HepG2 (cell line): ENCODE data around the gene PIP5K1C. TPM values are rescaled to one million over a fixed set of nuclear protein-coding genes. Genes with fewer than 3 reads are reported as not detected.

ENCODE experiments used
- FOXM1 ChIP-seq: sonication (generic); formaldehyde crosslinking; IDR thresholded peaks from 2 replicates; pipeline ENCODE4 v1.5.0; 2020; ENCODE audit warnings: missing genetic modification reagents
- GFI1 ChIP-seq: sonication (generic); formaldehyde crosslinking; IDR thresholded peaks from 2 replicates; pipeline ENCODE4 v1.5.0; 2020; ENCODE audit warnings: missing genetic modification reagents, mild to moderate bottlenecking, borderline replicate concordance
- HOXD1 ChIP-seq: sonication (generic); formaldehyde crosslinking; IDR thresholded peaks from 2 replicates; pipeline ENCODE4 v1.5.0; 2020; ENCODE audit warnings: missing genetic modification reagents
- IKZF1 ChIP-seq: fragments of 450-650 bp; IDR thresholded peaks from 2 replicates; pipeline ENCODE4 v1.7.1; 2016
- KDM6A ChIP-seq: IDR thresholded peaks from 2 replicates; pipeline ENCODE4 v1.6.1; 2016; ENCODE audit warnings: low read depth
- MEIS1 ChIP-seq: sonication (generic); formaldehyde crosslinking; IDR thresholded peaks from 2 replicates; pipeline ENCODE4 v1.9.0; 2021; ENCODE audit warnings: mild to moderate bottlenecking, missing genetic modification reagents, moderate library complexity, borderline replicate concordance
- TARDBP ChIP-seq: sonication (generic); formaldehyde crosslinking; IDR thresholded peaks from 2 replicates; pipeline ENCODE4 v1.8.0; 2022; ENCODE audit warnings: mild to moderate bottlenecking, missing genetic modification reagents
- TEAD2 ChIP-seq: sonication (generic); formaldehyde crosslinking; IDR thresholded peaks from 2 replicates; pipeline ENCODE4 v1.9.0; 2021; ENCODE audit warnings: missing genetic modification reagents
- ZBTB1 ChIP-seq: sonication (generic); formaldehyde crosslinking; IDR thresholded peaks from 2 replicates; pipeline ENCODE4 v1.4.0; 2020; ENCODE audit warnings: missing genetic modification reagents, borderline replicate concordance
- ZBTB38 ChIP-seq: sonication (generic); formaldehyde crosslinking; IDR thresholded peaks from 2 replicates; pipeline ENCODE4 v1.5.1; 2020; ENCODE audit warnings: mild to moderate bottlenecking, missing genetic modification reagents
- ZBTB7A ChIP-seq: sonication (generic); formaldehyde crosslinking; IDR thresholded peaks from 2 replicates; pipeline ENCODE4 v1.8.0; 2022; ENCODE audit warnings: mild to moderate bottlenecking, missing genetic modification reagents
- ZBTB7B ChIP-seq: sonication (generic); formaldehyde crosslinking; IDR thresholded peaks from 2 replicates; pipeline ENCODE4 v1.4.0; 2020; ENCODE audit warnings: missing genetic modification reagents
- ZNF552 ChIP-seq: sonication (generic); formaldehyde crosslinking; IDR thresholded peaks from 2 replicates; pipeline ENCODE4 v1.9.0; 2022; ENCODE audit warnings: missing genetic modification reagents, mild to moderate bottlenecking, borderline replicate concordance
- ZNF737 ChIP-seq: sonication (generic); formaldehyde crosslinking; IDR thresholded peaks from 2 replicates; pipeline ENCODE4 v1.5.0; 2020; ENCODE audit warnings: missing genetic modification reagents, mild to moderate bottlenecking, borderline replicate concordance
- ZNF781 ChIP-seq: sonication (generic); formaldehyde crosslinking; IDR thresholded peaks from 2 replicates; pipeline ENCODE4 v1.5.1; 2020; ENCODE audit warnings: borderline replicate concordance, mild to moderate bottlenecking, missing genetic modification reagents; ENCODE audit errors: not compliant biosample characterization
- ZNF816 ChIP-seq: sonication (generic); formaldehyde crosslinking; IDR thresholded peaks from 2 replicates; pipeline ENCODE4 v1.8.0; 2022; ENCODE audit warnings: missing genetic modification reagents, mild to moderate bottlenecking, borderline replicate concordance
- polyA plus RNA-seq, 8 experiments: library from polyadenylated mRNA; depleted of rRNA in 3 of 8; stranded (reverse) in 7 of 8; unstranded in 1 of 8; fragments of >200 nt; fragmentation: Illumina TruSeq in 4 of 8; extraction: Trizol in 4 of 8; gene quantifications; 2 replicates each; pipeline versions ENCODE4 v1.2.1 to v1.2.3, GENCODE V29; 2011 to 2016; ENCODE audit warnings: low read depth in 4 of 8, missing spikeins in 1 of 8, mixed read lengths in 1 of 8; ENCODE audit not compliant: insufficient read depth in 1 of 8
- total RNA-seq, 5 experiments: library from RNA; depleted of rRNA; stranded (reverse); fragments of >200 nt; fragmentation: Illumina TruSeq; extraction: Trizol; gene quantifications; 2 replicates each; pipeline ENCODE4 v1.2.3, GENCODE V29; 2016; ENCODE audit warnings: low read depth in 1 of 5
- TF ChIP-seq, protein P1 (sequence below): sonication (generic); formaldehyde crosslinking; IDR thresholded peaks from 2 replicates; pipeline ENCODE4 v1.4.0; 2020; ENCODE audit warnings: low read depth, missing genetic modification reagents
- TF ChIP-seq, protein P2 (sequence below): sonication (generic); formaldehyde crosslinking; IDR thresholded peaks from 2 replicates; pipeline ENCODE4 v1.4.0; 2020; ENCODE audit warnings: missing genetic modification reagents
- TF ChIP-seq, protein P3 (sequence below): IDR thresholded peaks from 2 replicates; pipeline ENCODE4 v1.6.1; 2016; ENCODE audit warnings: mild to moderate bottlenecking
- TF ChIP-seq, protein P4 (sequence below): sonication (generic); formaldehyde crosslinking; IDR thresholded peaks from 2 replicates; pipeline ENCODE4 v1.9.0; 2022; ENCODE audit warnings: low read depth, missing genetic modification reagents

The PIP5K1C gene
- total and polyA plus RNA-seq, 2 of the 13 experiments (the other 11 are each of a cell fraction or from before 2014, with no cell fraction given): 3.6 to 4.3 TPM

DNA sequence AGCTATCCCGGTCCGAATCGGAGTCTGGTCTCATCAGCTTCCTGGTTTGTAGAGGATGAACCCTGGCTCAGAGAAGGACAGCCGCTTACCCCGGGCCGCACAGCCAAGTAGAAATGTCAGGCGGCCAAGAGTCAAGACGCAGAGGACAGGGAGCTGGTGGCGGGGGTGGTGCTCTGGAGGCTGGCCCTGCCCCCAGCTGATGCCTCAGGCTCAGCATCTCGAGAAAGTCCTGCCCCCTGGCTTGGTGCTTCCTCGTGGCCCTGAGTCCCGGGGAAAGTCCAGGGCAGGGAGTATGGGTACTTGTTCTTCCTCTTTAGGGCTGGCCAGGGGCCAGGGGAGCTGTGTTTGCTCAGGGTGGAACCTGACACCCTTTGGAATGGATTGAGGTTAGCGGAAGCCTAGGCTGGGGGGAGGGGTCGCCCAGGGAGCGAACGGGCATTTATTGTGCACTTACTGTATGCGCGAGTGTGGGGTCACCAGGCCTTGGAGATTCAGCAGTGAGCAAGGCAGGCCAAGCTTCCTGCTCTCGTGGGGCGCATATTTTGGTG lies 10.1 kb upstream of the PIP5K1C start (continued):
- TF ChIP-seq, protein P1, sequence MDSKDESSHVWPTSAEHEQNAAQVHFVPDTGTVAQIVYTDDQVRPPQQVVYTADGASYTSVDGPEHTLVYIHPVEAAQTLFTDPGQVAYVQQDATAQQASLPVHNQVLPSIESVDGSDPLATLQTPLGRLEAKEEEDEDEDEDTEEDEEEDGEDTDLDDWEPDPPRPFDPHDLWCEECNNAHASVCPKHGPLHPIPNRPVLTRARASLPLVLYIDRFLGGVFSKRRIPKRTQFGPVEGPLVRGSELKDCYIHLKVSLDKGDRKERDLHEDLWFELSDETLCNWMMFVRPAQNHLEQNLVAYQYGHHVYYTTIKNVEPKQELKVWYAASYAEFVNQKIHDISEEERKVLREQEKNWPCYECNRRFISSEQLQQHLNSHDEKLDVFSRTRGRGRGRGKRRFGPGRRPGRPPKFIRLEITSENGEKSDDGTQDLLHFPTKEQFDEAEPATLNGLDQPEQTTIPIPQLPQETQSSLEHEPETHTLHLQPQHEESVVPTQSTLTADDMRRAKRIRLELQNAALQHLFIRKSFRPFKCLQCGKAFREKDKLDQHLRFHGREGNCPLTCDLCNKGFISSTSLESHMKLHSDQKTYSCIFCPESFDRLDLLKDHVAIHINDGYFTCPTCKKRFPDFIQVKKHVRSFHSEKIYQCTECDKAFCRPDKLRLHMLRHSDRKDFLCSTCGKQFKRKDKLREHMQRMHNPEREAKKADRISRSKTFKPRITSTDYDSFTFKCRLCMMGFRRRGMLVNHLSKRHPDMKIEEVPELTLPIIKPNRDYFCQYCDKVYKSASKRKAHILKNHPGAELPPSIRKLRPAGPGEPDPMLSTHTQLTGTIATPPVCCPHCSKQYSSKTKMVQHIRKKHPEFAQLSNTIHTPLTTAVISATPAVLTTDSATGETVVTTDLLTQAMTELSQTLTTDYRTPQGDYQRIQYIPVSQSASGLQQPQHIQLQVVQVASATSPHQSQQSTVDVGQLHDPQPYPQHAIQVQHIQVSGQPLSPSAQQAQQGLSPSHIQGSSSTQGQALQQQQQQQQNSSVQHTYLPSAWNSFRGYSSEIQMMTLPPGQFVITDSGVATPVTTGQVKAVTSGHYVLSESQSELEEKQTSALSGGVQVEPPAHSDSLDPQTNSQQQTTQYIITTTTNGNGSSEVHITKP (CRISPR knock-in tag): peak; percentile 71
- peak; percentile 89 for TF ChIP-seq KDM6A (CRISPR knock-in tag)
- TF ChIP-seq TEAD2 (CRISPR knock-in tag): no peak
- no peak for TF ChIP-seq ZNF781 (CRISPR knock-in tag)
- no peak; the same call in 1 of the 2 replicates for TF ChIP-seq MEIS1 (CRISPR knock-in tag)
- TF ChIP-seq ZBTB1 (CRISPR knock-in tag): no peak
- 0 out of 2 replicates have a peak, but pooled peaks have one; percentile 35 for TF ChIP-seq HOXD1
- no peak for TF ChIP-seq ZNF816 (CRISPR knock-in tag)
- TF ChIP-seq, protein P2, sequence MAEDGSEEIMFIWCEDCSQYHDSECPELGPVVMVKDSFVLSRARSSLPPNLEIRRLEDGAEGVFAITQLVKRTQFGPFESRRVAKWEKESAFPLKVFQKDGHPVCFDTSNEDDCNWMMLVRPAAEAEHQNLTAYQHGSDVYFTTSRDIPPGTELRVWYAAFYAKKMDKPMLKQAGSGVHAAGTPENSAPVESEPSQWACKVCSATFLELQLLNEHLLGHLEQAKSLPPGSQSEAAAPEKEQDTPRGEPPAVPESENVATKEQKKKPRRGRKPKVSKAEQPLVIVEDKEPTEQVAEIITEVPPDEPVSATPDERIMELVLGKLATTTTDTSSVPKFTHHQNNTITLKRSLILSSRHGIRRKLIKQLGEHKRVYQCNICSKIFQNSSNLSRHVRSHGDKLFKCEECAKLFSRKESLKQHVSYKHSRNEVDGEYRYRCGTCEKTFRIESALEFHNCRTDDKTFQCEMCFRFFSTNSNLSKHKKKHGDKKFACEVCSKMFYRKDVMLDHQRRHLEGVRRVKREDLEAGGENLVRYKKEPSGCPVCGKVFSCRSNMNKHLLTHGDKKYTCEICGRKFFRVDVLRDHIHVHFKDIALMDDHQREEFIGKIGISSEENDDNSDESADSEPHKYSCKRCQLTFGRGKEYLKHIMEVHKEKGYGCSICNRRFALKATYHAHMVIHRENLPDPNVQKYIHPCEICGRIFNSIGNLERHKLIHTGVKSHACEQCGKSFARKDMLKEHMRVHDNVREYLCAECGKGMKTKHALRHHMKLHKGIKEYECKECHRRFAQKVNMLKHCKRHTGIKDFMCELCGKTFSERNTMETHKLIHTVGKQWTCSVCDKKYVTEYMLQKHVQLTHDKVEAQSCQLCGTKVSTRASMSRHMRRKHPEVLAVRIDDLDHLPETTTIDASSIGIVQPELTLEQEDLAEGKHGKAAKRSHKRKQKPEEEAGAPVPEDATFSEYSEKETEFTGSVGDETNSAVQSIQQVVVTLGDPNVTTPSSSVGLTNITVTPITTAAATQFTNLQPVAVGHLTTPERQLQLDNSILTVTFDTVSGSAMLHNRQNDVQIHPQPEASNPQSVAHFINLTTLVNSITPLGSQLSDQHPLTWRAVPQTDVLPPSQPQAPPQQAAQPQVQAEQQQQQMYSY: peak; percentile 92
- TF ChIP-seq FOXM1: no peak
- TF ChIP-seq ZBTB7A (CRISPR knock-in tag): peak; percentile 88
- TF ChIP-seq TARDBP (CRISPR knock-in tag): peak; percentile 95
- no peak for TF ChIP-seq ZNF737 (CRISPR knock-in tag)
- no peak for TF ChIP-seq IKZF1
- TF ChIP-seq, protein P3, sequence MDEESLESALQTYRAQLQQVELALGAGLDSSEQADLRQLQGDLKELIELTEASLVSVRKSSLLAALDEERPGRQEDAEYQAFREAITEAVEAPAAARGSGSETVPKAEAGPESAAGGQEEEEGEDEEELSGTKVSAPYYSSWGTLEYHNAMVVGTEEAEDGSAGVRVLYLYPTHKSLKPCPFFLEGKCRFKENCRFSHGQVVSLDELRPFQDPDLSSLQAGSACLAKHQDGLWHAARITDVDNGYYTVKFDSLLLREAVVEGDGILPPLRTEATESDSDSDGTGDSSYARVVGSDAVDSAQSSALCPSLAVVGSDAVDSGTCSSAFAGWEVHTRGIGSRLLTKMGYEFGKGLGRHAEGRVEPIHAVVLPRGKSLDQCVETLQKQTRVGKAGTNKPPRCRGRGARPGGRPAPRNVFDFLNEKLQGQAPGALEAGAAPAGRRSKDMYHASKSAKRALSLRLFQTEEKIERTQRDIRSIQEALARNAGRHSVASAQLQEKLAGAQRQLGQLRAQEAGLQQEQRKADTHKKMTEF (CRISPR knock-in tag): peak; percentile 70
- TF ChIP-seq ZNF552: peak; percentile 60; the same call in 1 of the 2 replicates
- TF ChIP-seq, protein P4, sequence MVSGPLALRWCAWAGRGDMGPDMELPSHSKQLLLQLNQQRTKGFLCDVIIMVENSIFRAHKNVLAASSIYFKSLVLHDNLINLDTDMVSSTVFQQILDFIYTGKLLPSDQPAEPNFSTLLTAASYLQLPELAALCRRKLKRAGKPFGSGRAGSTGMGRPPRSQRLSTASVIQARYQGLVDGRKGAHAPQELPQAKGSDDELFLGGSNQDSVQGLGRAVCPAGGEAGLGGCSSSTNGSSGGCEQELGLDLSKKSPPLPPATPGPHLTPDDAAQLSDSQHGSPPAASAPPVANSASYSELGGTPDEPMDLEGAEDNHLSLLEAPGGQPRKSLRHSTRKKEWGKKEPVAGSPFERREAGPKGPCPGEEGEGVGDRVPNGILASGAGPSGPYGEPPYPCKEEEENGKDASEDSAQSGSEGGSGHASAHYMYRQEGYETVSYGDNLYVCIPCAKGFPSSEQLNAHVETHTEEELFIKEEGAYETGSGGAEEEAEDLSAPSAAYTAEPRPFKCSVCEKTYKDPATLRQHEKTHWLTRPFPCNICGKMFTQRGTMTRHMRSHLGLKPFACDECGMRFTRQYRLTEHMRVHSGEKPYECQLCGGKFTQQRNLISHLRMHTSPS: peak; percentile 45; the same call in 1 of the 2 replicates
- peak; percentile 74 for TF ChIP-seq GFI1 (CRISPR knock-in tag)
- TF ChIP-seq ZBTB7B (CRISPR knock-in tag): peak; percentile 82; the same call in 1 of the 2 replicates
- TF ChIP-seq ZBTB38 (CRISPR knock-in tag): peak; percentile 69; the same call in 1 of the 2 replicates
